ENCODE data around the gene NNAT.
A peak's percentile ranks its signal among the peaks of the same experiment; 100 is the strongest.
"Not testable (repeated sequence)": the region's sequence is repeated elsewhere in the genome, so short reads cannot be mapped to it uniquely, and the experiment has no call there.

The NNAT gene

GRCh38 chr20:37521061-37521771, at the start of gene NNAT:
TSS of gene NNAT (plus strand) at chr20:37521250. CDS start at chr20:37521332, 82 bp downstream.
- in situ Hi-C loops (cut with MboI; ENCODE audit: low sequenced_read_pairs) = no loop called here
- H3K4me3 ChIP-seq = no peak within 1 kb of the TSS
- H3K4me1 ChIP-seq = peaks cover 3% of the 10 kb centered on the region; the same call in 1 of the 2 replicates
- peaks cover 2% of the 10 kb centered on the region; the same call in 1 of the 2 replicates for H3K36me3 ChIP-seq (replicated peaks)
- H3K9me3 ChIP-seq = no peaks in the 10 kb centered on the region
- no peak for DNase-seq (ENCODE audit: low spot score in 2 of 2)
- H3K27me3 ChIP-seq (ENCODE audit: low read depth) = no peaks in the 10 kb centered on the region

GRCh38 chr20:37471741-37472235, 49.3 kb upstream of the NNAT start:
- in situ Hi-C loops (cut with MboI; ENCODE audit: low sequenced_read_pairs) = no loop called here
- no peak for DNase-seq (ENCODE audit: low spot score in 2 of 2)
- no peak overlapping the region for H3K4me3 ChIP-seq
- H3K4me1 ChIP-seq = no peaks in the 10 kb centered on the region
- H3K27me3 ChIP-seq (ENCODE audit: low read depth) = no peaks in the 10 kb centered on the region
- H3K36me3 ChIP-seq (replicated peaks) = no peaks in the 10 kb centered on the region
- H3K9me3 ChIP-seq = no peaks in the 10 kb centered on the region

GRCh38 chr20:37472435-37472834, 48.6 kb upstream of the NNAT start:
- H3K4me1 ChIP-seq; H3K27me3 ChIP-seq (ENCODE audit: low read depth); in situ Hi-C loops (cut with MboI; ENCODE audit: low sequenced_read_pairs); H3K9me3 ChIP-seq; H3K4me3 ChIP-seq; H3K36me3 ChIP-seq (replicated peaks); DNase-seq (ENCODE audit: low spot score in 2 of 2): not testable (repeated sequence)

DNA sequence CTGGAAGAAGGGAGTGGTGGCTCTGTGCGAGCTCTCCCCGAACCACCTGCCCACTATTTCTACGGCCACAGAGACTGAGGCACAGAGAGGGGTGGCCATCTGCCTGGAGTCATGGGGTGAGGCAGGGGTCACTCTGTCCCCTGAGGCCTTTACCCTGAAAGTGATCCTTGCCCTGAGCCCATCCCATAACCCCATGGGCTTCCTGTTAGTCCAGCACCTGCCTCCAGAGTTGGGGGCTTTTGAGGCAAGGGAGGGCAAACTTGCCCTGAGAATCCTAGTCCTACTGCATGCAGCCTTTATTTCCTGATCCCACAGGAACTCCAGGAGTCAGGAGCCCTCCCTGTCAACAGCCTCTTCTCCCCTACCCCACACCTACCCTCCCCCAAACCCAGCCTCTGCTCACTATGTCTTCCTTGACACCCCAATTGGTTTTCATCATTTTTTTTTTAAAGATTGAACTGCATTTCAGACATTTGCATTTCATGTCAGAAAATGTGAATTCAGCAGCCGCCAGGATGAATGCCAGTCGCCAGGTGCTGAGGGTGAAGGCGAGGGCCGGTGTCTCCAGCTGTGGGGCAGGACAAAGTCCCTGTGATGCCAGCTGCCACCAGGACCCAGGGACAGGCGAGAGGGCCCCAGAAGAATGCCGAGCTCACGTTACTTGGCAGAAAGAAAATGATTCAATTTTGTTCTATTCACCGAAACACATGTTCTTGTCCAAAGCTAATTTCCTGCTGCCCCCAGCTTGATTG, 47.6 kb upstream of the NNAT start:
- in situ Hi-C loops (cut with MboI; ENCODE audit: low sequenced_read_pairs) = no loop called here
- Histone ChIP-seq H3K9me3 (no peaks in the 10 kb centered on the region), H3K27me3 (ENCODE audit: low read depth) (peaks cover 3% of the 10 kb centered on the region; the same call in 1 of the 2 replicates), H3K4me3 (no peak overlapping the region), H3K4me1 (no peaks in the 10 kb centered on the region), H3K36me3 (replicated peaks) (no peaks in the 10 kb centered on the region)
- no peak for DNase-seq (ENCODE audit: low spot score in 2 of 2)

DNA sequence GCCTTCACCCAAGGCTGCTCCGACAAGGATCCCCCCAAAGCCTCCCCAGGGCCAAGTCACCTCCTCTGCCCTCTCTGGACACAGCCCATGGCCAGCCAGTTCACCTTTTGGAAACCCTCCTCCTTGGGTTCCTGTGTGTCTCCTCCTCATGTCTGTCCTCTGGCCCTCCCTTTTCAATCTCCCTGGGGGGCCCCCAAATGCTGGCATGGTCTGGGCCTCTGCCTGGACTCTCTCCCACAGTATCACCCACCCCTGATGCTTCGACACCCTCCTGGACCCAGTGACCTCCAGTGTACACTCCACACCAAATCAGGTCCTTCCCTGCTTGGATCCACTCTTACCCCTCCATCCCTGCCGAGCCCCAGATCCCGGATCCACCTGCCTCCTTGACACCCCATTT, 46.7 kb upstream of the NNAT start:
- H3K27me3 ChIP-seq (ENCODE audit: low read depth) = peaks cover 3% of the 10 kb centered on the region; the same call in 1 of the 2 replicates
- H3K36me3 ChIP-seq (replicated peaks) = no peaks in the 10 kb centered on the region
- no peak for DNase-seq (ENCODE audit: low spot score in 2 of 2)
- H3K4me1 ChIP-seq = no peaks in the 10 kb centered on the region
- H3K4me3 ChIP-seq = no peak overlapping the region
- no peaks in the 10 kb centered on the region for H3K9me3 ChIP-seq
- in situ Hi-C loops (cut with MboI; ENCODE audit: low sequenced_read_pairs) = no loop called here

DNA sequence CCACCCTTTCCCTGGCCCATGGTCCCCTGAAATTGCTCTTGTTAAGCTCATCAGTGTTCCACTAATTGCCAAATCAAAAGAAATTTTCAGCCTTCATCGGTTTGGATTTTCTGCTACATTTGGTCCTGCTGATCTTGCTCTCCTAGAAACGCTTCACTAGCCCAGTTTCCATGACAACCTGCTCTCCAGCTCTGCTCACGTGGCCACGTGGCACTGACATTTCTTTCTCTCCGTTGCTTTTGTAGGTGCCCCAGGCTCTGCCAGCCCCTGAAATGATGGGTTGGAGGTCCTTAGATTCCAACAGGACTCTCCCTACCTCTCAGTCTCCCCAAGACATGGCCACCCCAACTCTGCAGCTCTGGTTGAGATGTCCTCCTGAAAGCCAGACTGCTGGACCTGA, 45.8 kb upstream of the NNAT start:
- Histone ChIP-seq H3K4me1 (no peaks in the 10 kb centered on the region), H3K27me3 (ENCODE audit: low read depth) (peaks cover 3% of the 10 kb centered on the region; the same call in 1 of the 2 replicates), H3K4me3 (no peak overlapping the region), H3K36me3 (replicated peaks) (no peaks in the 10 kb centered on the region), H3K9me3 (no peaks in the 10 kb centered on the region)
- in situ Hi-C loops (cut with MboI; ENCODE audit: low sequenced_read_pairs) = no loop called here
- DNase-seq (ENCODE audit: low spot score in 2 of 2) = no peak

GRCh38 chr20:37477041-37477440, 44.0 kb upstream of the NNAT start:
- Histone ChIP-seq H3K27me3 (ENCODE audit: low read depth) (peaks cover 3% of the 10 kb centered on the region; the same call in 1 of the 2 replicates), H3K4me1 (no peaks in the 10 kb centered on the region), H3K4me3 (no peak overlapping the region), H3K9me3 (no peaks in the 10 kb centered on the region), H3K36me3 (replicated peaks) (no peaks in the 10 kb centered on the region)
- in situ Hi-C loops (cut with MboI; ENCODE audit: low sequenced_read_pairs) = no loop called here
- no peak for DNase-seq (ENCODE audit: low spot score in 2 of 2)

- peaks cover 3% of the 10 kb centered on the region; the same call in 1 of the 2 replicates for H3K27me3 ChIP-seq (ENCODE audit: low read depth)
- in situ Hi-C loops (cut with MboI; ENCODE audit: low sequenced_read_pairs) = no loop called here
Measured at GRCh38 chr20:37479266-37479665, 41.8 kb upstream of the NNAT start.

DNA sequence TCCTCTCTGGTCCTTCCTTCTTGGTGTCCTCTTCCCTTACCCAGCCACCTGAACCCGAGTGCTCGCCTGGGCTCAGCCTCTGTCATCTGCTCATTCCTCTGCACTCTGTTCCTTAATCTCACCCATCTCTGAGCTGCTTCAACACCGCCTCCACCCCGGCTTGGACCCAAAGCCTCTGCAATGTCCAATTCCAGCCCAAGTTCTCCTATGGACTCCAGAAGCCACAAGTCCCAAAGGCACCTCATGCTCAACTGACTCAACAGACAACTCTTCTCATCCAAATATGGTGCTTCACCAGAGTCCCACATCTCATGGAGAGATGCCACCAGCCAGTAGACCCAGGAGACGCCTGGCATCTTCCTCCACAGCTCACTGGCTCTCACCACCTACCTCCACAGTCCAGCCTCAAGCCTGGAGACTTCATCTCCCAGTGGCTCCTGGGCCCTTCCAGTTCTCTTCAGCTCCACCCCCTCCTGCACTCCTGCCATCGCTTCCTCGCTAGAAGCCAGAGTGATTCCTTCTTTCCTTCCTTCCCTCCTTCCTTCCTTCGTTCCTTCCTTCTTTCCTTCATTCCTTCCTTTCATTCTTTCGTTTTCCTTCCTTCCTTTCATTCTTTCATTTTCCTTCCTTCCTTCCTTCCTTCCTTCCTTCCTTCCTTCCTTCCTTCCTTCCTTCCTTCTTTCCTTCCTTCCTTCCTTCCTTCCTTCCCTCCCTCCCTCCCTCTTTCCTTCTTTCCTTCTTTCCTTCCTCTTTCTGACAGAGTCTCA, 40.9 kb upstream of the NNAT start:
- Histone ChIP-seq H3K4me1 (no peaks in the 10 kb centered on the region), H3K4me3 (no peak overlapping the region), H3K36me3 (replicated peaks) (no peaks in the 10 kb centered on the region), H3K9me3 (no peaks in the 10 kb centered on the region), H3K27me3 (ENCODE audit: low read depth) (peaks cover 3% of the 10 kb centered on the region; the same call in 1 of the 2 replicates)
- in situ Hi-C loops (cut with MboI; ENCODE audit: low sequenced_read_pairs) = no loop called here
- no peak for DNase-seq (ENCODE audit: low spot score in 2 of 2)

More at GRCh38 chr20:37479266-37479665, 41.8 kb upstream of the NNAT start:
- Histone ChIP-seq H3K9me3 (no peaks in the 10 kb centered on the region), H3K4me1 (no peaks in the 10 kb centered on the region), H3K36me3 (replicated peaks) (no peaks in the 10 kb centered on the region), H3K4me3 (no peak overlapping the region)
- no peak for DNase-seq (ENCODE audit: low spot score in 2 of 2)

DNA sequence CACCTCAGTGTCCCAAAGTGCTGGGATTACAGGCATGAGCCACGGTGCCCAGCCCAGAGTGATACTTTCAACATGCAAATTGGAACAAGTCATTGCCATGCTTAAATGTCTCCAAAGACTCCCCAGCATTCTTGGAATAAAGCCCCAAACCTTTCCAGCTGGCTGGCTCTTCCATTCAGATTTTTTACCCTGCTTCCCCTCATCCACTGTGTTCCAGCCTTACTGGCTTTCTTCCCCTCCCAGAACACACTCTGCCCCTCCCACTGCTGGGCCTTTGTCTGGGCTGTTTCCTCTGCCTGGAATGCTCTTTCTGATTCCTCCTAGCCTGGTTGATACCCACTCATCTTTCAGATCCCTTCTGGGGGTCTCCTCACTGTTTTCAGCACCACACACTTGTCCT, 40.1 kb upstream of the NNAT start:
- Histone ChIP-seq H3K9me3 (no peaks in the 10 kb centered on the region), H3K4me3 (no peak overlapping the region), H3K36me3 (replicated peaks) (no peaks in the 10 kb centered on the region), H3K4me1 (peaks cover 3% of the 10 kb centered on the region), H3K27me3 (ENCODE audit: low read depth) (peaks cover 3% of the 10 kb centered on the region; the same call in 1 of the 2 replicates)
- DNase-seq (ENCODE audit: low spot score in 2 of 2) = no peak
- in situ Hi-C loops (cut with MboI; ENCODE audit: low sequenced_read_pairs) = no loop called here

- in situ Hi-C loops (cut with MboI; ENCODE audit: low sequenced_read_pairs) = no loop called here
- Histone ChIP-seq H3K4me3 (no peak overlapping the region), H3K4me1 (peaks cover 10% of the 10 kb centered on the region), H3K9me3 (no peaks in the 10 kb centered on the region), H3K36me3 (replicated peaks) (no peaks in the 10 kb centered on the region), H3K27me3 (ENCODE audit: low read depth) (peaks cover 3% of the 10 kb centered on the region; the same call in 1 of the 2 replicates)
- no peak for DNase-seq (ENCODE audit: low spot score in 2 of 2)
Measured at GRCh38 chr20:37481610-37482009, 39.4 kb upstream of the NNAT start.

GRCh38 chr20:37484331-37484730, 36.7 kb upstream of the NNAT start:
- H3K4me3 ChIP-seq = no peak overlapping the region
- no peak for DNase-seq (ENCODE audit: low spot score in 2 of 2)
- H3K27me3 ChIP-seq (ENCODE audit: low read depth) = no peaks in the 10 kb centered on the region; the same call in 1 of the 2 replicates
- peaks cover 16% of the 10 kb centered on the region for H3K4me1 ChIP-seq
- in situ Hi-C loops (cut with MboI; ENCODE audit: low sequenced_read_pairs) = no loop called here
- no peaks in the 10 kb centered on the region for H3K36me3 ChIP-seq (replicated peaks)
- no peaks in the 10 kb centered on the region for H3K9me3 ChIP-seq

DNA sequence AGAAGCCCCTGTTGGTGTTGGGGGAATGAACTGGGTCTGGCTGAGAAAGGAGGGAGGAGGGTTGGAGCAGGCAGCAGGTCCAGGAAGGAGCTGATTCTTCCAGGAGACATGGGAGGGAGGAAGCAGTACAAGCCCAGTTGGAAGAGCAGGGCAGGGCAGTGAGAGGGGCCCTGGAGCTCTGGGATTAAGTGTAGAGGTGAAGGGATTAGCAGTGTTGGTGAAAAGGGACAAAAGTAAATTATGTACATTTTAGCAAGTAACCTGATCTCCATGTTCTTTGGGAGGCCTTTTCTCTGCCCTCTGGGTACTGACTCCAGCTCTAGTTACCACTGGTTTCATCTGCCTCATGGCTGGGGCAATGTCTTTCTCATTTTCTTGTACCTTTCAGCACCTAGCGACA, 34.8 kb upstream of the NNAT start:
- peaks cover 16% of the 10 kb centered on the region for H3K4me1 ChIP-seq
- H3K4me3 ChIP-seq; H3K9me3 ChIP-seq; H3K36me3 ChIP-seq (replicated peaks); in situ Hi-C loops (cut with MboI; ENCODE audit: low sequenced_read_pairs); H3K27me3 ChIP-seq (ENCODE audit: low read depth): not testable (repeated sequence)
- DNase-seq (ENCODE audit: low spot score in 2 of 2) = peak in 1 of 2 experiments; percentile 45

Data from HAP-1 (cell line).